H1 (cell line): ENCODE measurements around the gene RIPOR3. TPM values are rescaled to one million over a fixed set of nuclear protein-coding genes. Genes with fewer than 3 reads are reported as not detected.
A peak's percentile ranks its signal among the peaks of the same experiment; 100 is the strongest.
"Not testable (repeated sequence)": the region's sequence is repeated elsewhere in the genome, so short reads cannot be mapped to it uniquely, and the experiment has no call there.

Experiments
- CTCF ChIA-PET: fragments of 300-600 bp; sonication (Branson Sonifier 250); formaldehyde crosslinking; loops from one replicate; lab custom pipeline; 2021; ENCODE audit not compliant: partially characterized antibody; lab: Charles Lee
- POLR2A ChIA-PET: fragments of 300-600 bp; sonication (Branson Sonifier 250); formaldehyde crosslinking; loops from one replicate; lab custom pipeline; 2021; ENCODE audit warnings: inconsistent platforms; ENCODE audit not compliant: partially characterized antibody; lab: Charles Lee
- DNase-seq, 2 experiments: peaks; one replicate each; pipeline versions ENCODE4 v3.0.0 to v3.0.0-alpha.2; 2010 to 2022; ENCODE audit warnings: low spot score in 2 of 2, low read depth in 1 of 2, mixed read lengths in 1 of 2
- FAIRE-seq: peaks from 2 replicates; lab custom pipeline; 2011; peaks lifted over from hg19 to GRCh38; lab: Jason Lieb, UNC
- H2AFZ ChIP-seq: 2 replicates; pipeline ENCODE4 v1.8.1; 2012; ENCODE audit warnings: low read length, inconsistent platforms
- H2AK5ac ChIP-seq: 2 replicates; pipeline ENCODE4 v1.6.1; 2013; ENCODE audit warnings: low read depth, low read length
- H2BK120ac ChIP-seq: replicated peaks from 2 replicates; pipeline ENCODE3; 2013; ENCODE audit warnings: low read depth, low read length, inconsistent platforms
- H2BK12ac ChIP-seq: 2 replicates; pipeline ENCODE4 v1.6.1; 2013; ENCODE audit warnings: low read depth, low read length
- H2BK15ac ChIP-seq: 2 replicates; pipeline ENCODE4 v1.6.1; 2013; ENCODE audit warnings: low read length
- H2BK20ac ChIP-seq: 2 replicates; pipeline ENCODE4 v1.6.1; 2013; ENCODE audit warnings: low read length
- H2BK5ac ChIP-seq: 2 replicates; pipeline ENCODE4 v1.6.1; 2013; ENCODE audit warnings: low read depth, low read length
- H3K14ac ChIP-seq: 2 replicates; pipeline ENCODE4 v1.6.1; 2013; ENCODE audit warnings: inconsistent platforms; ENCODE audit not compliant: insufficient read length
- H3K18ac ChIP-seq: 2 replicates; pipeline ENCODE4 v1.6.1; 2013; ENCODE audit warnings: low read length; ENCODE audit errors: extremely low read depth
- H3K23ac ChIP-seq: 2 replicates; pipeline ENCODE4 v1.6.1; 2013; ENCODE audit warnings: inconsistent platforms; ENCODE audit not compliant: insufficient read length
- H3K23me2 ChIP-seq: 2 replicates; pipeline ENCODE4 v1.6.1; 2013; ENCODE audit warnings: low read depth, low read length
- H3K27ac ChIP-seq: 2 replicates; pipeline ENCODE4 v1.6.1; 2011; ENCODE audit warnings: low read depth, low read length, inconsistent platforms
- H3K27me3 ChIP-seq, 4 experiments: replicated peaks in 1 of 4; 1 replicate in 1 of 4; 2 replicates in 3 of 4; pipeline versions ENCODE4 v1.6.1 to v1.8.1; 2011 to 2013; ENCODE audit warnings: low read length in 3 of 4, mild to moderate bottlenecking in 3 of 4, inconsistent platforms in 2 of 4, mixed read lengths in 2 of 4, moderate library complexity in 1 of 4; ENCODE audit not compliant: control insufficient read depth in 3 of 4, insufficient read depth in 3 of 4; ENCODE audit errors: extremely low read depth in 1 of 4
- H3K36me3 ChIP-seq, 4 experiments: 2 replicates each; pipeline versions ENCODE4 v1.6.1 to v1.8.1; 2011 to 2013; ENCODE audit warnings: mild to moderate bottlenecking in 4 of 4, low read length in 3 of 4, moderate library complexity in 2 of 4, control low read depth in 1 of 4, inconsistent platforms in 1 of 4; ENCODE audit not compliant: insufficient read depth in 4 of 4, control insufficient read depth in 2 of 4
- H3K4ac ChIP-seq: replicated peaks from 2 replicates; pipeline ENCODE3; 2013; ENCODE audit warnings: low read length, low read depth, mixed read lengths, inconsistent platforms; ENCODE audit not compliant: insufficient read length
- H3K4me1 ChIP-seq, 4 experiments: replicated peaks in 1 of 4; 1 replicate in 1 of 4; 2 replicates in 3 of 4; pipeline versions ENCODE4 v1.6.1 to v1.8.1; 2011 to 2013; ENCODE audit warnings: low read length in 3 of 4, inconsistent platforms in 2 of 4, mixed read lengths in 1 of 4; ENCODE audit not compliant: insufficient read depth in 4 of 4, control insufficient read depth in 3 of 4
- H3K4me2 ChIP-seq, 2 experiments: 2 replicates each; pipeline versions ENCODE4 v1.6.1 to v1.8.1; 2011 to 2013; ENCODE audit warnings: low read depth in 2 of 2, low read length in 2 of 2, control low read depth in 1 of 2, inconsistent platforms in 1 of 2, mild to moderate bottlenecking in 1 of 2; ENCODE audit not compliant: insufficient read depth in 1 of 2
- H3K4me3 ChIP-seq, 4 experiments: fragments of 200-600, 300-600 bp in 1 of 4; sonication (generic), shearing (Covaris generic), sonication (Bioruptor Twin) in 1 of 4; 2 replicates each; pipeline versions ENCODE4 v1.5.1 to v1.8.1; 2011 to 2016; ENCODE audit warnings: low read length in 4 of 4, low read depth in 3 of 4, control low read depth in 2 of 4, inconsistent platforms in 2 of 4, mild to moderate bottlenecking in 2 of 4, mixed read lengths in 1 of 4, moderate library complexity in 1 of 4; ENCODE audit not compliant: insufficient read depth in 2 of 4; ENCODE audit errors: extremely low read depth in 1 of 4
- H3K56ac ChIP-seq: replicated peaks from 2 replicates; pipeline ENCODE3; 2013; ENCODE audit warnings: low read depth, mild to moderate bottlenecking, mixed read lengths, low read length, inconsistent platforms; ENCODE audit not compliant: insufficient read length
- H3K79me1 ChIP-seq: 2 replicates; pipeline ENCODE4 v1.6.1; 2013; ENCODE audit warnings: low read depth, low read length, control low read depth
- H3K79me2 ChIP-seq, 2 experiments: 2 replicates each; pipeline versions ENCODE4 v1.6.1 to v1.8.1; 2012 to 2013; ENCODE audit warnings: low read length in 2 of 2, mild to moderate bottlenecking in 2 of 2, inconsistent platforms in 1 of 2; ENCODE audit not compliant: insufficient read depth in 2 of 2, control insufficient read depth in 1 of 2
- H3K9ac ChIP-seq, 4 experiments: replicated peaks in 1 of 4; 1 replicate in 1 of 4; 2 replicates in 3 of 4; pipeline versions ENCODE4 v1.6.1 to v1.8.1; 2011 to 2013; ENCODE audit warnings: low read depth in 3 of 4, low read length in 3 of 4, control low read depth in 2 of 4, mild to moderate bottlenecking in 2 of 4, moderate library complexity in 2 of 4, inconsistent platforms in 1 of 4; ENCODE audit errors: extremely low read depth in 1 of 4
- H3K9me3 ChIP-seq, 2 experiments: 2 replicates each; pipeline versions ENCODE4 v1.6.1 to v1.8.1; 2012 to 2013; ENCODE audit warnings: mild to moderate bottlenecking in 2 of 2, moderate library complexity in 2 of 2, control low read depth in 1 of 2, inconsistent platforms in 1 of 2, low read depth in 1 of 2, low read length in 1 of 2, mixed read lengths in 1 of 2; ENCODE audit not compliant: insufficient read depth in 2 of 2
- H4K20me1 ChIP-seq, 2 experiments: replicated peaks in 1 of 2; 2 replicates each; pipeline versions ENCODE3 to v1.8.1; 2011 to 2013; ENCODE audit warnings: inconsistent platforms in 2 of 2, low read length in 2 of 2, mild to moderate bottlenecking in 1 of 2; ENCODE audit not compliant: insufficient read depth in 2 of 2, control insufficient read depth in 1 of 2
- H4K5ac ChIP-seq: 2 replicates; pipeline ENCODE4 v1.6.1; 2013; ENCODE audit warnings: low read length, low read depth, mixed read lengths, inconsistent platforms; ENCODE audit not compliant: insufficient read length
- H4K8ac ChIP-seq: 2 replicates; pipeline ENCODE4 v1.8.0; 2013; ENCODE audit warnings: mild to moderate bottlenecking, moderate library complexity, low read length, inconsistent platforms; ENCODE audit not compliant: insufficient read depth; ENCODE audit errors: extremely low read depth
- H4K91ac ChIP-seq: replicated peaks from 2 replicates; pipeline ENCODE3; 2013; ENCODE audit warnings: low read length, mixed read lengths, inconsistent platforms; ENCODE audit not compliant: insufficient read length
- BACH1 ChIP-seq: IDR thresholded peaks from 2 replicates; pipeline ENCODE4 v1.6.1; 2012; ENCODE audit warnings: low read length, improper control_type of control experiment
- CREB1 ChIP-seq: IDR thresholded peaks from 2 replicates; pipeline ENCODE4 v1.6.1; 2012; ENCODE audit warnings: inconsistent platforms
- JUND ChIP-seq: IDR thresholded peaks from 2 replicates; pipeline ENCODE4 v1.6.1; 2011; ENCODE audit warnings: mild to moderate bottlenecking, improper control_type of control experiment, low read length
- MAFK ChIP-seq: IDR thresholded peaks from 2 replicates; pipeline ENCODE4 v1.6.1; 2012; ENCODE audit warnings: low read depth, mild to moderate bottlenecking, improper control_type of control experiment, low read length
- RXRA ChIP-seq: IDR thresholded peaks from 2 replicates; pipeline ENCODE4 v1.6.1; 2011; ENCODE audit warnings: low read depth, mild to moderate bottlenecking, low read length, moderate library complexity; ENCODE audit not compliant: insufficient read depth
- TCF12 ChIP-seq: IDR thresholded peaks from 2 replicates; pipeline ENCODE4 v1.6.1; 2011; ENCODE audit warnings: low read depth, mild to moderate bottlenecking, low read length
- WGBS, 2 experiments: shearing (Covaris generic) in 1 of 2; methylation state at CpG; one replicate each; pipeline versions ENCODE4 v1.1.6 to v1.1.7; 2013 to 2015; ENCODE audit warnings: low lambda C conversion rate in 2 of 2, mixed read lengths in 2 of 2, inconsistent platforms in 1 of 2, low coverage in 1 of 2, missing lambda C conversion rate in 1 of 2; ENCODE audit not compliant: insufficient replicate concordance in 2 of 2, insufficient coverage in 1 of 2, insufficient read length in 1 of 2; ENCODE audit errors: extremely low coverage in 1 of 2, missing lambda C conversion rate in 1 of 2; 5-methylcytosine and 5-hydroxymethylcytosine counted together
- polyA plus RNA-seq, 7 experiments: library from polyadenylated mRNA; depleted of rRNA in 3 of 7; stranded (reverse) in 5 of 7; unstranded in 2 of 7; fragments of >200 nt in 5 of 7; fragments of 200-250 nt in 2 of 7; gene quantifications; 1 replicate in 5 of 7; 2 replicates in 1 of 7; 4 replicates in 1 of 7; pipeline versions ENCODE4 v1.2.1 to v1.2.3, GENCODE V29; 2011 to 2013; ENCODE audit warnings: missing spikeins in 2 of 7, mixed read lengths in 2 of 7
- total RNA-seq: library from RNA; stranded (reverse); fragmentation: NEBNext Ultra II Directional; extraction: Animal tissue kit (Norgen Biotek cat#: 25700); gene quantifications from 2 replicates; pipeline ENCODE4 v1.2.1, GENCODE V29; 2021

RIPOR3 gene
- total and polyA plus RNA-seq, 2 of the 8 experiments (the other 6 are each of a cell fraction or from before 2014, with no cell fraction given), result 3.6 to 4.5 TPM

- not testable (repeated sequence) for H3K9ac ChIP-seq
- peak overlapping the region; percentile 93 for H2AK5ac ChIP-seq
Measured at GRCh38 chr20:50638015-50638847, 53.1 kb downstream of the RIPOR3 start.

More at GRCh38 chr20:50638015-50638847, 53.1 kb downstream of the RIPOR3 start:
- FAIRE-seq, DNase-seq, H3K4ac ChIP-seq, H3K79me1 ChIP-seq, H3K36me3 ChIP-seq, H3K14ac ChIP-seq, H2BK15ac ChIP-seq, H3K9me3 ChIP-seq, H2BK5ac ChIP-seq, H4K20me1 ChIP-seq, H2AFZ ChIP-seq, H3K23ac ChIP-seq, H3K56ac ChIP-seq, H2BK120ac ChIP-seq, POLR2A ChIA-PET, H3K27ac ChIP-seq, H3K4me2 ChIP-seq, H3K4me3 ChIP-seq, H3K23me2 ChIP-seq, H3K18ac ChIP-seq, H4K8ac ChIP-seq, H3K27me3 ChIP-seq, H3K79me2 ChIP-seq: not testable (repeated sequence)
- 45% methylated on average over 11 of the region's 15 CpGs; no CpG with 5 or more reads in 1 of the 2 experiments for WGBS, 2 experiments
- peak overlapping the region; percentile 68; the same call in 1 of the 2 replicates for H2BK12ac ChIP-seq
- H4K5ac ChIP-seq, result peak overlapping the region; percentile 47
- 0 out of 2 replicates have a peak overlapping the region, but pooled peaks have one; percentile 15 for H2BK20ac ChIP-seq
- H4K91ac ChIP-seq, result peak overlapping the region; percentile 85
- H3K4me1 ChIP-seq, result peaks cover 17 to 31% (median 22%) of the 10 kb centered on the region in 4 experiments
- TF ChIP-seq JUND, result 0 out of 2 replicates have a peak, but pooled peaks have one; percentile 39
- peak; percentile 94 for TF ChIP-seq BACH1
- TF ChIP-seq TCF12, result peak; percentile 55; the same call in 1 of the 2 replicates
- TF ChIP-seq RXRA, result 0 out of 2 replicates have a peak, but pooled peaks have one; percentile 84
- 0 out of 2 replicates have a peak, but pooled peaks have one; percentile 23 for TF ChIP-seq CREB1
- TF ChIP-seq MAFK, result peak; percentile 73; the same call in 1 of the 2 replicates
- CTCF ChIA-PET, result interaction anchor here (0.8 to 7.4 kb wide), 6 partner anchors 9 to 76 kb away, joined by 3 to 84 read pairs (median 8); no protein-coding TSS in a partner anchor
